ENCODE results near the gene ZYX. TPM values are rescaled to one million over a fixed set of nuclear protein-coding genes. Genes with fewer than 3 reads are reported as not detected.

The ZYX gene
- polyA plus RNA-seq (2013, experiment 1 of 2; ENCODE audit: insufficient read length) = 683 TPM
- polyA plus RNA-seq (2013, experiment 2 of 2; ENCODE audit: insufficient read length) = 657 TPM

- DNase-seq = peak; percentile 98
Observed at GRCh38 chr7:143380646-143381426, at the start of gene ZYX. Gene ZYX, plus strand, starts transcription at chr7:143381345. Its CDS starts 227 bp downstream, at chr7:143381572.

GRCh38 chr7:143334244-143334643, 46.9 kb upstream of the ZYX start:
- no peak for DNase-seq

- no peak for DNase-seq
Observed at GRCh38 chr7:143337216-143337615, 43.9 kb upstream of the ZYX start.

GRCh38 chr7:143341842-143342241, 39.3 kb upstream of the ZYX start:
- DNase-seq = no peak

GRCh38 chr7:143343596-143343995, 37.5 kb upstream of the ZYX start:
- DNase-seq = no peak

GRCh38 chr7:143345428-143345900, 35.7 kb upstream of the ZYX start:
- DNase-seq = peak; percentile 22

GRCh38 chr7:143346018-143346417, 35.1 kb upstream of the ZYX start:
- DNase-seq = no peak

GRCh38 chr7:143347950-143348349, 33.2 kb upstream of the ZYX start:
- DNase-seq = no peak

GRCh38 chr7:143351060-143351459, 30.1 kb upstream of the ZYX start:
- no peak for DNase-seq

- DNase-seq = no peak
Observed at GRCh38 chr7:143351574-143351973, 29.6 kb upstream of the ZYX start.

GRCh38 chr7:143352531-143353002, 28.6 kb upstream of the ZYX start:
- no peak for DNase-seq

GRCh38 chr7:143354376-143354775, 26.8 kb upstream of the ZYX start:
- DNase-seq = no peak

GRCh38 chr7:143354965-143355364, 26.2 kb upstream of the ZYX start:
- no peak for DNase-seq

GRCh38 chr7:143355450-143356385, 25.4 kb upstream of the ZYX start:
- no peak for DNase-seq

GRCh38 chr7:143356414-143357050, 24.6 kb upstream of the ZYX start:
- no peak for DNase-seq

GRCh38 chr7:143358626-143359025, 22.5 kb upstream of the ZYX start:
- no peak for DNase-seq

GRCh38 chr7:143359771-143360353, 21.3 kb upstream of the ZYX start:
- no peak for DNase-seq

- no peak for DNase-seq
Observed at GRCh38 chr7:143360788-143361551, 20.2 kb upstream of the ZYX start.

- no peak for DNase-seq
Observed at GRCh38 chr7:143361552-143362130, 19.5 kb upstream of the ZYX start.

GRCh38 chr7:143362131-143363015, 18.8 kb upstream of the ZYX start, which contains the start of gene FAM131B:
Gene FAM131B, minus strand, starts transcription at chr7:143362713. Its CDS starts 110 bp downstream, at chr7:143362603.
- DNase-seq = no peak
